22Rv1 (cell line): Measurements from ENCODE around the gene LOX.

Experiments used
- H3K27ac ChIP-seq: fragments of 450-650 bp; 2 replicates; pipeline ENCODE4 v1.5.1; 2017
- ZFX ChIP-seq: fragments of 450-650 bp; IDR thresholded peaks from 2 replicates; pipeline ENCODE4 v1.6.1; 2017; ENCODE audit warnings: antibody characterized with exemption, borderline replicate concordance
- TF ChIP-seq, protein P1 (sequence below): fragments of 450-650 bp; IDR thresholded peaks from 2 replicates; pipeline ENCODE4 v1.5.1; 2017; ENCODE audit warnings: mild to moderate bottlenecking

The LOX gene

DNA sequence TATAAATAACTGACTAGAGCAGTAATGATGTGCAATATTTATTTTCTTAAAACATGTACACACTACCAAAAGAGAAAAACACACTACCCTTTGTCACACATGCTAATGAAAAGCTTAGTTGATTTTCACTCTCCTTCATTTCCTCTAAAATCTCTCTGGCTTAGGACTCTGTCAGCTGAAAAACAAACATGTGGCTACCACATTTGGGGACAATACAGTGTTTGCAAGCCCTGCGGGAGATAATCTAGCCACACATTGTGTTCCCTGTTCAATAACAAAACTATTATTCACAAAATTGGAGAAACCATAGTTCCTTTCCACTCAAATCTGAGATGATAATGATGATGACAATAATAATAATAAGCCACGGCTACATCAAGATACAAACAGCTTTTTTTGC is 3.5 kb upstream of the LOX start:
- no peak overlapping the region for H3K27ac ChIP-seq
- TF ChIP-seq, protein P1, sequence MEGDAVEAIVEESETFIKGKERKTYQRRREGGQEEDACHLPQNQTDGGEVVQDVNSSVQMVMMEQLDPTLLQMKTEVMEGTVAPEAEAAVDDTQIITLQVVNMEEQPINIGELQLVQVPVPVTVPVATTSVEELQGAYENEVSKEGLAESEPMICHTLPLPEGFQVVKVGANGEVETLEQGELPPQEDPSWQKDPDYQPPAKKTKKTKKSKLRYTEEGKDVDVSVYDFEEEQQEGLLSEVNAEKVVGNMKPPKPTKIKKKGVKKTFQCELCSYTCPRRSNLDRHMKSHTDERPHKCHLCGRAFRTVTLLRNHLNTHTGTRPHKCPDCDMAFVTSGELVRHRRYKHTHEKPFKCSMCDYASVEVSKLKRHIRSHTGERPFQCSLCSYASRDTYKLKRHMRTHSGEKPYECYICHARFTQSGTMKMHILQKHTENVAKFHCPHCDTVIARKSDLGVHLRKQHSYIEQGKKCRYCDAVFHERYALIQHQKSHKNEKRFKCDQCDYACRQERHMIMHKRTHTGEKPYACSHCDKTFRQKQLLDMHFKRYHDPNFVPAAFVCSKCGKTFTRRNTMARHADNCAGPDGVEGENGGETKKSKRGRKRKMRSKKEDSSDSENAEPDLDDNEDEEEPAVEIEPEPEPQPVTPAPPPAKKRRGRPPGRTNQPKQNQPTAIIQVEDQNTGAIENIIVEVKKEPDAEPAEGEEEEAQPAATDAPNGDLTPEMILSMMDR: no peak
- no peak for TF ChIP-seq ZFX

DNA sequence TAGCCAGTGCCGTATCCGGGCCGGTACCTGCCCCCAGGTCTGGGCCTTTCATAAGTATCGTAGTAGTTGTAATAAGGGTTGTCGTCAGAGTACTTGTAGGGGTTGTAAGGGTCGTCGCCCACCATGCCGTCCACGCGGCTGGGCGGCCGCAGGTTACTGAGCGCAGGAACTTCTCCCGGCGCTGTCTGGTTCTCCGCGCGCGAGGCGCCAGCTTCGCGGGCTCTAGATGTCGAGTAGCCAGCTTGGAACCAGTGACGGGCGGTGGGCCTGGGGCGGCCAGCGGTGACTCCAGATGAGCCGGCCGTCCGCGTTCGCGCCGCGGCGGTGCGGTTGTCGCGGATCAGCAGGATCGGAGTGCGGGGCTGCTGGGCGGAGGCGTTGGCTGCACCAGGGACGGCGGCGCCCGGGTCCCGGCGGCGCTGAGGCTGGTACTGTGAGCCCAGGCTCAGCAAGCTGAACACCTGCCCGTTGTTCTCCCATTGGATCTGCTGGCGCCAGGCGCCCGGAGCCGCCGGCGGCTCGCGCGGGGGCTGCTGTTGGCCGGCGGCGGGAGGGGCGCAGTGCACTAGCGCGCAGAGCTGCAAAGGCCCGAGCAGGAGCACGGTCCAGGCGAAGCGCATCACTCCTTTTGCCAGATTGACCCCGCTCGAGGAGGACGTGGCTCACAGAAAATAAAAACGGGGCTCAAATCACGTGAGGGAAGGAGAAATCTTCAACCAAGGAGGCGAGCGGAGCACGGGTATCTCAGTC is 518 bp downstream of the LOX start:
- H3K27ac ChIP-seq: peak overlapping the region; percentile 22
- TF ChIP-seq, protein P1: no peak

DNA sequence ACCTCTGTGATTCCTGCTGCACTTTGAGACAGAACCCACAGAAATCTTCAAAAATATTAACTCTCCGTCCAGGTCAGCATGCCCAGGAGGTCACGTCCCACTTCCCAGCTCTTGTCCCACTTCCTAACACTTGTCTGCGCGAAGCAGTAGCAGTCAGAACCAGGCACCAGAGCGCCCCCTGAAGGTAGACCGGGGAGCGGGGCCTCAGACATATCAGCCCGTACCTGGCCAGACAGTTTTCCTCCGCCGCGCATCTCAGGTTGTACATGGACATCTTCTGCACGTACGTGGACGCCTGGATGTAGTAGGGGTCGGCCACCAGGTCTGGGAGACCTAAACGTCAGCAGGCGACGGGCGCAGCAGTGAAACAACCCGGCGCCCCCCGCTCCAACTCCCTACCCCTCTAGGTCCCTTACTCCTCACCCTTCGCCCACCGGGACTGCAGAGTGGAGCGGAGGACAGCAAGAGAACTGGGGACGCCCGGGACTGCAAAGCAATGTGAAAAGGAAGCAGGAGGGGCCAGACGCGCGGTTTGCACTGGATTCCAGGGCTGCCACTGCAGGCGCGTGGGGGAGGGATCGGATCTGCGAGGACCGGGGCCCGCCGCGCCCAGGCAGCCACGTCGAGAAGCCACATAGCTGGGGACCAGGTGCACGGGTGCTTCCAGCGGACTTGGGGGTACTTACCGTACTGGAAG is 1.2 kb downstream of the LOX start:
- H3K27ac ChIP-seq: peak overlapping the region; percentile 22
- TF ChIP-seq, protein P1: peak; percentile 94
- no peak for TF ChIP-seq ZFX

DNA sequence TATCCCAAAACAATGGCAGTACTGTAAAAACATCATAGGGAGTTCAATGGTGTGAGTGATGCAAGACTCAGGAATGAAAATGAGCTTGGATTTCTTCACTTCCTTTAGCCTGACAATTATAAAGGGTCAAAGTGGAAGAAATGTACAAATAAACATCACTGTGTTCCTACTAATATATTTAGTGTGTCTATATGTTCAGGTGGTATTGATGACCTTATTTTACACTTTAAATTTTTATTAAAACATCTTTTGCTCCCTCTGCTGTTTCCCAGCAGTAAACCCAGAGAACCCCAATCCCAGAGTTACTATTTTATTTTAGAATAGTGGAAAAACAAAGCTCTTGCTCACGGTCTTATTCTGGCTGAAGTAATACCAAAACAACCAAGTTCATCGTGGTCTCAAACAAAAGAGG is 2.0 kb downstream of the LOX start:
- TF ChIP-seq, protein P1: no peak
- no peak for TF ChIP-seq ZFX
- no peak overlapping the region for H3K27ac ChIP-seq

DNA sequence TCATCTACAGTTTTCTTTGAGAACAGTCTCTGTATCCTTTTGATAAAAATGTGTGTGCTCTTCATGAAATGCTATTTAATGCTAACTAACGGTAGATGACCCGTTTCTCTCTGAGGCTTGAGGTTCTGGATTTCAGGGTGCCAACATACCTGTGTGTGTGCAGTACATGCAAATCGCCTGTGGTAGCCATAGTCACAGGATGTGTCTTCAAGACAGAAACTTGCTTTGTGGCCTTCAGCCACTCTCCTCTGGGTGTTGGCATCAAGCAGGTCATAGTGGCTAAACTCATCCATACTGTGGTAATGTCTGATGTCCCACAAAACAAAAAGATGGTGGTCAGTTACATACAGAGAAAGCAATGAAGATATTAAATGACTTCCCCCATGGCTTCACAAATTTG is 4.2 kb downstream of the LOX start:
- no peak overlapping the region for H3K27ac ChIP-seq
- TF ChIP-seq, protein P1: no peak
- TF ChIP-seq ZFX: no peak

DNA sequence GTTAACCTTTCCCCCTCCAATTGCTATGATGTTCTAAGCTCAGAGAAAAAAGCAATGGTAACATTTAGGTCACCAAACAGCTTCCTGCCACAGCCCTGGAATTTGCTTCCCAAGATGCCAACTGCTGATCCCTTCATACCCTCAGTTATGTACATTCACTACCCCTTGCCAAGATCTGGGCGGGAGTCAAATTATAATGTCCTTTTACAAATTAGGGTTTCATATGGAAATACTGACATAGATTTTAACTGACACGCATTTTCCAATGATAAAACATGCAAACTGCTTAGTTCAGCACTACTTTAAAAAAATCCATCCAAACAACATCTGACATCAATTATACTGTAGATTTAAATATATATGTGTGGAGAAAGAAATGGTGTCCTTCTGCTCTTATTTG is 5.0 kb downstream of the LOX start:
- TF ChIP-seq ZFX: no peak
- TF ChIP-seq, protein P1: no peak
- no peak overlapping the region for H3K27ac ChIP-seq

DNA sequence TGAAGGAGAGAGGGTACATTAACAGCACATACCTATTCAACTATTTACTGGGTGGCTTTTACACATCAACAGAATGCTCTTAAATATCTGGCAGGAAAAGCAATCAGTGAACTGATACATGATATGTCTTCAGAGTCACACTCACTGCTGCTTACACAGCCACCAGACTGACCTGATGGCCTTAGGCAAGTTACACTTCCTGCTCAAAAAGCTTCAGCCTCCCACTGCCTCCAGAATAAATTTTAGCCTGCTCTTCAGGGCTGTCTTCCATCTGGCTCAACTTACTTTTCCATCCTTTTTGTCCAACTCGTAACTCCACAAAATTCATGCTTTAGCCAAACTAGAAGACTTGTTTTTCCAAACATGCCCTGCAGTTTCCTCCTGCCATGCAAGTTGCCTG is 10.7 kb downstream of the LOX start:
- TF ChIP-seq, protein P1: no peak
- no peak for TF ChIP-seq ZFX
- H3K27ac ChIP-seq: no peak overlapping the region
